HepG2 (cell line): ENCODE data around the gene ALDH3A1.

Source experiments
- GMEB1 ChIP-seq: sonication (generic); formaldehyde crosslinking; IDR thresholded peaks from 2 replicates; pipeline ENCODE4 v1.5.1; 2020; ENCODE audit warnings: missing genetic modification reagents, mild to moderate bottlenecking, borderline replicate concordance
- SAP130 ChIP-seq: IDR thresholded peaks from 2 replicates; pipeline ENCODE4 v1.6.1; 2016; ENCODE audit warnings: low read depth

- TF ChIP-seq SAP130 (CRISPR knock-in tag) (no peak), GMEB1 (no peak)
Observed at GRCh38 chr17:19785854-19786253, 37.8 kb upstream of the ALDH3A1 start.
